ENCODE measurements around the gene CCDC90B. TPM values are rescaled to one million over a fixed set of nuclear protein-coding genes. Genes with fewer than 3 reads are reported as not detected.

CCDC90B gene
- total and polyA plus RNA-seq, 2 of the 8 experiments (the other 6 are each of a cell fraction or from before 2014, with no cell fraction given), result 21.8 to 54.5 TPM

DNA sequence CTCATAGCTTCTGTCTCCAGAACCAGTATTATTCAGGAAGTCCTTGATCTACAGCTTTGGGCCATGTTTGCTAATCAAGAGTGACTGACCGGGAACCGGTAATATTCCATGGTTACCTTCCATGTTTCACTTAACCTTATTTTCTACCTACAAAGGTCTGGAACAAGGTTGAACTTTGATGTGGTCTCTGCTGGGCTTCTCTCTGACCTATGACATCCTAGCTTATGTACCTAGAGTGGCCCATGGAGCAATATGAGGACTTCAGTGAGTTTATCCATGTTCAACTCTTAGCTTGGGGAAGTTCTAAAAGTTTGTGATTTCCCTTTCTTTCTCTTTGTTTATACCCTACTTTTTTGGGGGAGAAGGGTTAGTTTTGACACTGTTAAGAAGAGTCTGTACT, 33.2 kb downstream of the CCDC90B start:
- H3K36me3 ChIP-seq (ENCODE audit: control insufficient read depth in 2 of 4, insufficient read depth in 4 of 4, low read length in 3 of 4), result no peaks in the 10 kb centered on the region; a peak in 1 of 8 replicates
- no peaks in the 10 kb centered on the region for H3K9me3 ChIP-seq (ENCODE audit: insufficient read depth in 2 of 2, low read depth in 1 of 2, low read length in 1 of 2)
- H3K23ac ChIP-seq (ENCODE audit: insufficient read length), result no peak overlapping the region
- no peak overlapping the region for H3K27ac ChIP-seq (ENCODE audit: low read depth, low read length)
- ChIA-PET POLR2A (ENCODE audit: partially characterized antibody) (interaction anchor here (0.7 kb wide), 1 partner anchor 34 kb away, joined by 3 read pairs; no protein-coding TSS in a partner anchor), CTCF (ENCODE audit: partially characterized antibody) (interaction anchor here (0.7 to 1.9 kb wide), 5 partner anchors 9 to 565 kb away, joined by 3 to 6 read pairs (median 4); no protein-coding TSS in a partner anchor)
- H3K4me3 ChIP-seq (ENCODE audit: extremely low read depth in 1 of 4, insufficient read depth in 2 of 4, low read depth in 3 of 4, low read length in 4 of 4), result no peak overlapping the region
- H2BK20ac ChIP-seq (ENCODE audit: low read length), result no peak overlapping the region
- no peak overlapping the region for H4K8ac ChIP-seq (ENCODE audit: extremely low read depth, insufficient read depth, low read length)
- H3K27me3 ChIP-seq (replicated peaks in 1 of 4; ENCODE audit: control insufficient read depth in 3 of 4, extremely low read depth in 1 of 4, insufficient read depth in 3 of 4, low read length in 3 of 4), result no peaks in the 10 kb centered on the region
- no peak overlapping the region for H4K5ac ChIP-seq (ENCODE audit: insufficient read length, low read depth, low read length)
- H3K23me2 ChIP-seq (ENCODE audit: low read depth, low read length), result no peaks in the 10 kb centered on the region; the same call in 1 of the 2 replicates
- H4K91ac ChIP-seq (replicated peaks; ENCODE audit: insufficient read length, low read length), result no peak overlapping the region
- H3K4me1 ChIP-seq (replicated peaks in 1 of 4; ENCODE audit: control insufficient read depth in 3 of 4, insufficient read depth in 4 of 4, low read length in 3 of 4), result no peaks in the 10 kb centered on the region
- no peak for DNase-seq (ENCODE audit: low read depth in 1 of 2, low spot score in 2 of 2)
- H4K20me1 ChIP-seq (replicated peaks in 1 of 2; ENCODE audit: control insufficient read depth in 1 of 2, insufficient read depth in 2 of 2, low read length in 2 of 2), result peaks cover 0 to 1% of the 10 kb centered on the region in 2 experiments
- no peaks in the 10 kb centered on the region for H3K79me2 ChIP-seq (ENCODE audit: control insufficient read depth in 1 of 2, insufficient read depth in 2 of 2, low read length in 2 of 2)
- H2BK12ac ChIP-seq (ENCODE audit: low read depth, low read length), result no peak overlapping the region
- H3K9ac ChIP-seq (replicated peaks in 1 of 4; ENCODE audit: extremely low read depth in 1 of 4, low read depth in 3 of 4, low read length in 3 of 4), result no peak overlapping the region
- no peak for FAIRE-seq
- H2BK120ac ChIP-seq (replicated peaks; ENCODE audit: low read depth, low read length), result no peak overlapping the region
- WGBS, 2 experiments (ENCODE audit: extremely low coverage in 1 of 2, insufficient coverage in 1 of 2, insufficient read length in 1 of 2, insufficient replicate concordance in 2 of 2, low coverage in 1 of 2, low lambda C conversion rate in 2 of 2, missing lambda C conversion rate in 1 of 2), result 95% methylated on average over 2 of the region's 2 CpGs; no CpG with 5 or more reads in 1 of the 2 experiments
- H3K79me1 ChIP-seq (ENCODE audit: low read depth, low read length), result no peaks in the 10 kb centered on the region
- no peak overlapping the region for H3K18ac ChIP-seq (ENCODE audit: extremely low read depth, low read length)
- no peak overlapping the region for H2BK5ac ChIP-seq (ENCODE audit: low read depth, low read length)
- H3K4me2 ChIP-seq (ENCODE audit: insufficient read depth in 1 of 2, low read depth in 2 of 2, low read length in 2 of 2), result no peak overlapping the region
- H2AK5ac ChIP-seq (ENCODE audit: low read depth, low read length), result no peak overlapping the region
- H2BK15ac ChIP-seq (ENCODE audit: low read length), result no peak overlapping the region
- H2AFZ ChIP-seq (ENCODE audit: low read length), result no peak overlapping the region
- no peak overlapping the region for H3K56ac ChIP-seq (replicated peaks; ENCODE audit: insufficient read length, low read depth, low read length)
- no peak overlapping the region for H3K14ac ChIP-seq (ENCODE audit: insufficient read length)
- no peak overlapping the region for H3K4ac ChIP-seq (replicated peaks; ENCODE audit: insufficient read length, low read depth, low read length)

All from H1 (cell line).